ENCODE data around the gene HTR3B.

The HTR3B gene

GRCh38 chr11:113986351-113987140 lies 82.0 kb downstream of the HTR3B start:
- DNase-seq (ENCODE audit: low read depth in 1 of 2, low spot score in 1 of 2): no peak

- no peak for DNase-seq (ENCODE audit: low read depth in 1 of 2, low spot score in 1 of 2)
Observed at GRCh38 chr11:113989381-113989780, 84.8 kb downstream of the HTR3B start.

- no peak for DNase-seq (ENCODE audit: low read depth in 1 of 2, low spot score in 1 of 2)
Observed at GRCh38 chr11:113989916-113990315, 85.3 kb downstream of the HTR3B start.

- no peak for DNase-seq (ENCODE audit: low read depth in 1 of 2, low spot score in 1 of 2)
Observed at GRCh38 chr11:113991170-113991569, 86.6 kb downstream of the HTR3B start.

DNA sequence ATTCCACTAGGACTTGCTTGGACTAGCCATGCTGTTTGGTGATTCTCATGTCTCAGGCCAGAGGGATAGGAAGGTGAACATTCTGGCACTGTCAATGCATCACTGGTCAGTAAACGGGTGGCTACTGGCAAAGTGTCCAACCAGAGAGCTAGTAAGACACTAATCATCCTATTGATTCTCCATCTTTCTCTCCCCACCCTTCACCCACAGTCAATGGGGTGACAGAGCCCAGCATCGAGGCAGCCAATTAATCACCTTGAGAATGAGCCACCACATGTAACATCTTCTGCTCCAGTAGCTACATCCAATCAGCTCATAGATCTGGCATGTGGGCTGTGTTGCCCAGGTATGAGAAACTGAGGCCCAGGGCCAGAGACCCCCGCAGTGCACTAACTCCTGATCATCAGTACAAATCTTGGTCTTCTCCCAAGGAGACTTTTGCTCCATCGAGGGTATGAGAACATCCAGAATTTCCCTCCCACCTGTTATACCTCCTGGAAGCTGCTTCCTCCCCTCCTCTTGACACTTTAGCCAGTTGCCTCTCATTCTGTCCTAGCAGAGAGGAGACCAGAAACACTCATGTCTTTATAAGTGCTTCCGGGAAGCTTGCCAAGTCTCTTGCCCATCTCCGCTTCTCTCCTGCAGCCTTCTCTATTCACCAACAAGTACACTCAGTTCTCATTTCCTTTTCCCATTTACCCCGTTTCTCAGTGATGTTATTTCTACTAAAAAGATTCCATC lies 87.3 kb downstream of the HTR3B start:
- DNase-seq (ENCODE audit: low read depth in 1 of 2, low spot score in 1 of 2): no peak

GRCh38 chr11:113992459-113993110 lies 88.0 kb downstream of the HTR3B start:
- DNase-seq (ENCODE audit: low read depth in 1 of 2, low spot score in 1 of 2): no peak

DNA sequence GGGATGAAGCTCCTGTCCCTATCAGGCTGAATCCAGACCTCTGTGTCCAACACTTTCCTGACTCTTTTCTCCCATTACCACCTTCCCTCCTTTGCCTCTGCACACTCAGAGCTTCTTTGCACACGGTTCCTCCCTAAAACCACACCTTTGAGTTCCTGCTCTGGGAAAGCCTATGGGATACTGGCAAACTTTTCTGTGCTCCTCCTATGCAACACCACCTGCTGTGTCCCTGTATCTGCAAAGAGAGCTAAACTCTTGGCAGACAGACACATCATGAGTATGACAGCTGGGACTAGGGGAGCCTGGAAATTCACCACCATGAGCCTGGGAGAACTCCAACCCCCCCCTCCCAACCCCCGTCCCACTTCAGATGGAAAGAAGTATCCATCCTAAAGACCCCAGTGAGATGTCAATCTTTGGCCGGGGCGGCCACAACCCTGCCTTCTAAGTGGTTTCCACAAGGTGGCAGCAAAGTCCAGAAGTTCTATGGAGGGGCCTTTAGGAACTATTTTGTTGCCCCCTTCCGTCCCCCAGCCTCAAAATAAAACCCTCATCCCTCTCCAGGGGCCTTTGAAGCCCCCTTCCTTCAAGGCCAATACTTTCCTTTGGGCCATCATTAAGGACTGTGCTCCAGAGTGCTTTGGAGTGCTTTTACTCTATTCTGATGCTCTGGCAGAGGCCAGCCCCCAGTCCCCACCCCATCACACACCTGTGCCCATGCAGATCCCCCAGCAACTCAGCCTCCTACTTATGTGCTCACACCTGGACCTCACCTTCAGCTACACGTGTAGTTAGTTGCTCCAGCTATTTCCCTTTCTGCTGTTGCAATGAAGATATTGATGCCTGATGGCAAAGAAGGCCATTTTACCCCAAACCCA lies 89.7 kb downstream of the HTR3B start:
- no peak for DNase-seq (ENCODE audit: low read depth in 1 of 2, low spot score in 1 of 2)

Data from activated T-helper 1 cell treated with anti-CD3 and anti-CD28 coated beads, Interleukin-2, amount 50 U/mL, for 16 hours (primary cell).